ENCODE measurements around the gene FGD6.

- TF ChIP-seq CTCF (conservative IDR thresholded peaks at IDR 0.05; ENCODE audit: low read depth, low read length) (no peak), CEBPB (IDR thresholded peaks at IDR 0.05; ENCODE audit: low read depth, low read length) (no peak), POLR2A (IDR thresholded peaks at IDR 0.05; ENCODE audit: low read depth, low read length) (no peak), RFX5 (IDR thresholded peaks at IDR 0.05; ENCODE audit: low read depth, low read length) (no peak), SMC3 (IDR thresholded peaks at IDR 0.05; ENCODE audit: low read depth, low read length) (no peak), USF2 (IDR thresholded peaks at IDR 0.05; ENCODE audit: low read depth, low read length) (no peak), MAZ (IDR thresholded peaks at IDR 0.05; ENCODE audit: borderline replicate concordance, low read depth, low read length) (no peak), RAD21 (IDR thresholded peaks at IDR 0.05; ENCODE audit: low read length) (no peak), RCOR1 (IDR thresholded peaks at IDR 0.05; ENCODE audit: insufficient replicate concordance, low read length) (no peak), NFE2L2 (IDR thresholded peaks at IDR 0.05; ENCODE audit: low read depth, low read length) (no peak)
Measured at GRCh38 chr12:95096852-95097251, 120.4 kb downstream of the FGD6 start.

Measured in IMR-90 (cell line).